GM23338 (cell line): ENCODE measurements around the gene SMARCE1. TPM values are rescaled to one million over a fixed set of nuclear protein-coding genes. Genes with fewer than 3 reads are reported as not detected.

ENCODE experiments used
- ATAC-seq: fragments of 200-7000 bp; cut with Tn5 transposase; 3 replicates; pipeline ENCODE4 v1.9.1; 2020
- DNase-seq: peaks from one replicate; pipeline ENCODE4 v3.0.0-alpha.2; 2015; ENCODE audit warnings: low spot score
- H2AFZ ChIP-seq: fragments of 200-600 bp; sonication (generic); 2 replicates; pipeline ENCODE4 v1.8.0; 2016; ENCODE audit warnings: antibody characterized with exemption, mild to moderate bottlenecking, moderate library complexity
- H3F3A ChIP-seq: fragments of 200-600 bp; sonication (generic); replicated peaks from 2 replicates; pipeline ENCODE4 v1.8.0; 2017; ENCODE audit warnings: antibody characterized with exemption, mixed run types, low read depth
- H3K27ac ChIP-seq: fragments of 200-600 bp; sonication (generic); 2 replicates; pipeline ENCODE4 v1.6.1; 2016; ENCODE audit warnings: low read depth
- H3K27me3 ChIP-seq: fragments of 200-600 bp; sonication (generic); 2 replicates; pipeline ENCODE4 v1.8.0; 2016; ENCODE audit warnings: mild to moderate bottlenecking, mixed run types, moderate library complexity; ENCODE audit not compliant: insufficient read depth
- H3K36me3 ChIP-seq: fragments of 200-600 bp; sonication (generic); 2 replicates; pipeline ENCODE4 v1.8.0; 2016; ENCODE audit warnings: mild to moderate bottlenecking; ENCODE audit not compliant: insufficient read depth
- H3K4me1 ChIP-seq: fragments of 200-600 bp; sonication (generic); 2 replicates; pipeline ENCODE4 v1.8.0; 2016; ENCODE audit warnings: mild to moderate bottlenecking, moderate library complexity; ENCODE audit not compliant: insufficient read depth
- H3K4me2 ChIP-seq: fragments of 200-600 bp; sonication (generic); 2 replicates; pipeline ENCODE4 v1.7.1; 2017; ENCODE audit warnings: mixed run types
- H3K4me3 ChIP-seq: fragments of 200-600 bp; sonication (generic); 2 replicates; pipeline ENCODE4 v1.6.1; 2016; ENCODE audit warnings: mixed run types
- H3K79me2 ChIP-seq: fragments of 200-600 bp; sonication (generic); replicated peaks from 2 replicates; pipeline ENCODE4 v1.8.0; 2017; ENCODE audit warnings: mild to moderate bottlenecking; ENCODE audit not compliant: insufficient read depth
- H3K9me2 ChIP-seq: fragments of 200-600 bp; sonication (generic); 2 replicates; pipeline ENCODE4 v1.8.0; 2017; ENCODE audit not compliant: insufficient read depth
- H4K20me1 ChIP-seq: fragments of 200-600 bp; sonication (generic); replicated peaks from 2 replicates; pipeline ENCODE4 v1.8.0; 2017; ENCODE audit warnings: mild to moderate bottlenecking; ENCODE audit not compliant: insufficient read depth
- H3K27ac Mint-ChIP-seq: 2 replicates; pipeline ENCODE4 v1.8.0; 2020; ENCODE audit warnings: inconsistent platforms, mild to moderate bottlenecking, moderate library complexity, mixed read lengths
- H3K27me3 Mint-ChIP-seq: 3 replicates; pipeline ENCODE4 v1.8.0; 2022; ENCODE audit warnings: low read depth, mild to moderate bottlenecking, moderate library complexity, mixed read lengths, inconsistent platforms; ENCODE audit not compliant: insufficient read depth, poor library complexity
- H3K36me3 Mint-ChIP-seq: 3 replicates; pipeline ENCODE4 v1.8.0; 2021; ENCODE audit warnings: low read depth, mild to moderate bottlenecking, inconsistent platforms, moderate library complexity, mixed read lengths
- H3K4me1 Mint-ChIP-seq: 3 replicates; pipeline ENCODE4 v1.8.0; 2020; ENCODE audit warnings: mild to moderate bottlenecking, inconsistent platforms, mixed read lengths
- H3K4me3 Mint-ChIP-seq: 3 replicates; pipeline ENCODE4 v1.8.0; 2021; ENCODE audit warnings: moderate library complexity, mild to moderate bottlenecking, inconsistent platforms, mixed read lengths
- H3K9me3 Mint-ChIP-seq: 3 replicates; pipeline ENCODE4 v1.8.0; 2020; ENCODE audit warnings: moderate library complexity, mild to moderate bottlenecking, inconsistent platforms, mixed read lengths
- CREB1 ChIP-seq: fragments of 250-450 bp; sonication (Bioruptor Pico); IDR thresholded peaks from 2 replicates; pipeline ENCODE4 v1.5.0; 2020; ENCODE audit warnings: low read depth, mild to moderate bottlenecking, moderate library complexity
- EZH2phosphoT487 ChIP-seq: fragments of 200-600 bp; sonication (generic); IDR thresholded peaks from one replicate; pipeline ENCODE4 v1.8.1; 2018; ENCODE audit warnings: antibody characterized with exemption; ENCODE audit not compliant: unreplicated experiment
- JUNB ChIP-seq: IDR thresholded peaks from one replicate; pipeline ENCODE4 v1.6.1; 2016; ENCODE audit warnings: antibody characterized with exemption; ENCODE audit not compliant: unreplicated experiment
- NANOG ChIP-seq: IDR thresholded peaks from 2 replicates; pipeline ENCODE4 v1.6.1; 2016; ENCODE audit warnings: antibody characterized with exemption, borderline replicate concordance
- ZNF114 ChIP-seq: fragments of 250-450 bp; sonication (Bioruptor Pico); IDR thresholded peaks from 2 replicates; pipeline ENCODE4 v1.5.0; 2020; ENCODE audit warnings: mild to moderate bottlenecking, moderate library complexity
- ZNF331 ChIP-seq: fragments of 250-450 bp; sonication (Bioruptor Pico); IDR thresholded peaks from 2 replicates; pipeline ENCODE4 v1.5.0; 2020; ENCODE audit warnings: low read depth, mild to moderate bottlenecking, moderate library complexity
- polyA plus RNA-seq: library from polyadenylated mRNA; unstranded; fragments of >200 nt; fragmentation: Nextera tagmentation; extraction: Ambion mirVana; gene quantifications from 2 replicates; pipeline ENCODE4 v1.2.1, GENCODE V29; 2016
- total RNA-seq: library from RNA; depleted of rRNA; stranded (reverse); fragments of >200 nt; shearing (Covaris generic); gene quantifications from 2 replicates; pipeline ENCODE4 v1.2.3, GENCODE V29; 2014
- TF ChIP-seq, protein P1 (sequence below): fragments of 250-450 bp; sonication (Bioruptor Pico); IDR thresholded peaks from 2 replicates; pipeline ENCODE4 v1.5.0; 2020; ENCODE audit warnings: mild to moderate bottlenecking, moderate library complexity
- TF ChIP-seq, protein P2 (sequence below): IDR thresholded peaks from one replicate; pipeline ENCODE4 v1.6.1; 2018; ENCODE audit warnings: antibody characterized with exemption; ENCODE audit not compliant: unreplicated experiment
- TF ChIP-seq, protein P3 (sequence below), 2 experiments: fragments of 200-600 bp in 1 of 2; sonication (generic) in 1 of 2; conservative IDR thresholded peaks; 2 replicates each; pipeline versions ENCODE4 v1.5.1 to v1.6.1; 2016 to 2017; ENCODE audit warnings: antibody characterized with exemption in 2 of 2, low read depth in 2 of 2, mild to moderate bottlenecking in 2 of 2, moderate library complexity in 1 of 2
- TF ChIP-seq, protein P4 (sequence below): IDR thresholded peaks from 2 replicates; pipeline ENCODE4 v1.6.1; 2016; ENCODE audit warnings: antibody characterized with exemption

Gene SMARCE1
- total and polyA plus RNA-seq, 2 experiments from 2014 or later = 101 to 258 TPM

DNA sequence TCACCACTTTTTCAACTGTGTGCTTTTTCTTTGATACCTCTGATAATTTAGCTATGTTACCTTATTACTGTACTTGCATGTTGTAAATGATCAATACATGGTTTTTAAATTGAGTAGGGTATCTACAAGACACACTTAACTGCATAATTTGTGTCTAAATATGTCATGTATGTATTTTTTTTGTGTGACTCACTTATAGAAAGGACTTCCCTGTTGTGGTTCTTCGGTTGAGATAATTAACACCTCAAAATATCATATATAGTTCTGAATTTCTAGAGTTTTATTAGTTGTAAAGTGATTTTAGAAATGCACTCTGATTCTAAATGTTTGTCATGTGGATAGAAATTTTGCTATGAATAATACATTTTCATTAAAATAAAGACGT, 31.9 kb upstream of the SMARCE1 start (continued):
- TF ChIP-seq, protein P1, sequence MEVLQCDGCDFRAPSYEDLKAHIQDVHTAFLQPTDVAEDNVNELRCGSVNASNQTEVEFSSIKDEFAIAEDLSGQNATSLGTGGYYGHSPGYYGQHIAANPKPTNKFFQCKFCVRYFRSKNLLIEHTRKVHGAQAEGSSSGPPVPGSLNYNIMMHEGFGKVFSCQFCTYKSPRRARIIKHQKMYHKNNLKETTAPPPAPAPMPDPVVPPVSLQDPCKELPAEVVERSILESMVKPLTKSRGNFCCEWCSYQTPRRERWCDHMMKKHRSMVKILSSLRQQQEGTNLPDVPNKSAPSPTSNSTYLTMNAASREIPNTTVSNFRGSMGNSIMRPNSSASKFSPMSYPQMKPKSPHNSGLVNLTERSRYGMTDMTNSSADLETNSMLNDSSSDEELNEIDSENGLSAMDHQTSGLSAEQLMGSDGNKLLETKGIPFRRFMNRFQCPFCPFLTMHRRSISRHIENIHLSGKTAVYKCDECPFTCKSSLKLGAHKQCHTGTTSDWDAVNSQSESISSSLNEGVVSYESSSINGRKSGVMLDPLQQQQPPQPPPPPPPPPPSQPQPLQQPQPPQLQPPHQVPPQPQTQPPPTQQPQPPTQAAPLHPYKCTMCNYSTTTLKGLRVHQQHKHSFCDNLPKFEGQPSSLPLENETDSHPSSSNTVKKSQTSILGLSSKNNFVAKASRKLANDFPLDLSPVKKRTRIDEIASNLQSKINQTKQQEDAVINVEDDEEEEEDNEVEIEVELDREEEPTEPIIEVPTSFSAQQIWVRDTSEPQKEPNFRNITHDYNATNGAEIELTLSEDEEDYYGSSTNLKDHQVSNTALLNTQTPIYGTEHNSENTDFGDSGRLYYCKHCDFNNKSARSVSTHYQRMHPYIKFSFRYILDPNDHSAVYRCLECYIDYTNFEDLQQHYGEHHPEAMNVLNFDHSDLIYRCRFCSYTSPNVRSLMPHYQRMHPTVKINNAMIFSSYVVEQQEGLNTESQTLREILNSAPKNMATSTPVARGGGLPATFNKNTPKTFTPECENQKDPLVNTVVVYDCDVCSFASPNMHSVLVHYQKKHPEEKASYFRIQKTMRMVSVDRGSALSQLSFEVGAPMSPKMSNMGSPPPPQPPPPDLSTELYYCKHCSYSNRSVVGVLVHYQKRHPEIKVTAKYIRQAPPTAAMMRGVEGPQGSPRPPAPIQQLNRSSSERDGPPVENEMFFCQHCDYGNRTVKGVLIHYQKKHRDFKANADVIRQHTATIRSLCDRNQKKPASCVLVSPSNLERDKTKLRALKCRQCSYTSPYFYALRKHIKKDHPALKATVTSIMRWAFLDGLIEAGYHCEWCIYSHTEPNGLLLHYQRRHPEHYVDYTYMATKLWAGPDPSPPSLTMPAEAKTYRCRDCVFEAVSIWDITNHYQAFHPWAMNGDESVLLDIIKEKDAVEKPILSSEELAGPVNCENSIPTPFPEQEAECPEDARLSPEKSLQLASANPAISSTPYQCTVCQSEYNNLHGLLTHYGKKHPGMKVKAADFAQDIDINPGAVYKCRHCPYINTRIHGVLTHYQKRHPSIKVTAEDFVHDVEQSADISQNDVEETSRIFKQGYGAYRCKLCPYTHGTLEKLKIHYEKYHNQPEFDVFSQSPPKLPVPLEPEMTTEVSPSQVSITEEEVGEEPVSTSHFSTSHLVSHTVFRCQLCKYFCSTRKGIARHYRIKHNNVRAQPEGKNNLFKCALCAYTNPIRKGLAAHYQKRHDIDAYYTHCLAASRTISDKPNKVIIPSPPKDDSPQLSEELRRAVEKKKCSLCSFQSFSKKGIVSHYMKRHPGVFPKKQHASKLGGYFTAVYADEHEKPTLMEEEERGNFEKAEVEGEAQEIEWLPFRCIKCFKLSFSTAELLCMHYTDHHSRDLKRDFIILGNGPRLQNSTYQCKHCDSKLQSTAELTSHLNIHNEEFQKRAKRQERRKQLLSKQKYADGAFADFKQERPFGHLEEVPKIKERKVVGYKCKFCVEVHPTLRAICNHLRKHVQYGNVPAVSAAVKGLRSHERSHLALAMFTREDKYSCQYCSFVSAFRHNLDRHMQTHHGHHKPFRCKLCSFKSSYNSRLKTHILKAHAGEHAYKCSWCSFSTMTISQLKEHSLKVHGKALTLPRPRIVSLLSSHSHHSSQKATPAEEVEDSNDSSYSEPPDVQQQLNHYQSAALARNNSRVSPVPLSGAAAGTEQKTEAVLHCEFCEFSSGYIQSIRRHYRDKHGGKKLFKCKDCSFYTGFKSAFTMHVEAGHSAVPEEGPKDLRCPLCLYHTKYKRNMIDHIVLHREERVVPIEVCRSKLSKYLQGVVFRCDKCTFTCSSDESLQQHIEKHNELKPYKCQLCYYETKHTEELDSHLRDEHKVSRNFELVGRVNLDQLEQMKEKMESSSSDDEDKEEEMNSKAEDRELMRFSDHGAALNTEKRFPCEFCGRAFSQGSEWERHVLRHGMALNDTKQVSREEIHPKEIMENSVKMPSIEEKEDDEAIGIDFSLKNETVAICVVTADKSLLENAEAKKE (CRISPR knock-in tag) = no peak
- TF ChIP-seq, protein P2, sequence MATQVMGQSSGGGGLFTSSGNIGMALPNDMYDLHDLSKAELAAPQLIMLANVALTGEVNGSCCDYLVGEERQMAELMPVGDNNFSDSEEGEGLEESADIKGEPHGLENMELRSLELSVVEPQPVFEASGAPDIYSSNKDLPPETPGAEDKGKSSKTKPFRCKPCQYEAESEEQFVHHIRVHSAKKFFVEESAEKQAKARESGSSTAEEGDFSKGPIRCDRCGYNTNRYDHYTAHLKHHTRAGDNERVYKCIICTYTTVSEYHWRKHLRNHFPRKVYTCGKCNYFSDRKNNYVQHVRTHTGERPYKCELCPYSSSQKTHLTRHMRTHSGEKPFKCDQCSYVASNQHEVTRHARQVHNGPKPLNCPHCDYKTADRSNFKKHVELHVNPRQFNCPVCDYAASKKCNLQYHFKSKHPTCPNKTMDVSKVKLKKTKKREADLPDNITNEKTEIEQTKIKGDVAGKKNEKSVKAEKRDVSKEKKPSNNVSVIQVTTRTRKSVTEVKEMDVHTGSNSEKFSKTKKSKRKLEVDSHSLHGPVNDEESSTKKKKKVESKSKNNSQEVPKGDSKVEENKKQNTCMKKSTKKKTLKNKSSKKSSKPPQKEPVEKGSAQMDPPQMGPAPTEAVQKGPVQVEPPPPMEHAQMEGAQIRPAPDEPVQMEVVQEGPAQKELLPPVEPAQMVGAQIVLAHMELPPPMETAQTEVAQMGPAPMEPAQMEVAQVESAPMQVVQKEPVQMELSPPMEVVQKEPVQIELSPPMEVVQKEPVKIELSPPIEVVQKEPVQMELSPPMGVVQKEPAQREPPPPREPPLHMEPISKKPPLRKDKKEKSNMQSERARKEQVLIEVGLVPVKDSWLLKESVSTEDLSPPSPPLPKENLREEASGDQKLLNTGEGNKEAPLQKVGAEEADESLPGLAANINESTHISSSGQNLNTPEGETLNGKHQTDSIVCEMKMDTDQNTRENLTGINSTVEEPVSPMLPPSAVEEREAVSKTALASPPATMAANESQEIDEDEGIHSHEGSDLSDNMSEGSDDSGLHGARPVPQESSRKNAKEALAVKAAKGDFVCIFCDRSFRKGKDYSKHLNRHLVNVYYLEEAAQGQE = no peak
- TF ChIP-seq NANOG (no peak), EZH2phosphoT487 (no peak)

DNA sequence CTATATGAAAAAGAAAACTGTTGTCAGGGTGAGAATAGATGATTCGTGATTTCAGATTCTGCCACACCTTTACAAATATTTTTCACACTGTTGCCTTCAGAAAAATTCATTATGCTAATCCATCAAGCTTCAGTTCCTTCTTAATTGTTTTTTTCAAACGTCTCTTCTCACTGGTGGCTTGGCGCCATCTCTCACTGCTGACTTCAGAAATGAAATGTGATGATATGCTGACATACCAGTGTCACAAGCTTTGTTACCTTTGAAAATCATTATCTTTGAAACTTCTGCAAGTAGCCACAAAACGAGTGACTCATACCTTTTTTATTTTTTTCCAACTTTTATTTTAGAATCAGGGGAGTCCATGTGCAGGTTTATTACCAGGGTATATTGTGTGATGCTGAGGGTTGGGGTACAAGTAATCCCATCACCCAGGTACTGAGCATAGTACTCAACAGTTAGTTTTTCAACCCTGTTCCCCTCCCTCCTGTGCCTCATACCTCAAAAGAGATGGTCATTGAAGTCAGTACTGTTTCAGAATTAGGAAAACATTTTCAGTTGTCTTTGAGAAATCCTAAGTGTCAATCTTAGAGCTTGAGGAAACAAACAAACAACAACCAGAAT, 31.4 kb upstream of the SMARCE1 start:
- no peaks in the 10 kb centered on the region for H4K20me1 ChIP-seq
- H3K4me3 Mint-ChIP-seq = no peak overlapping the region
- H3K27ac ChIP-seq = no peak overlapping the region
- H3K79me2 ChIP-seq = no peaks in the 10 kb centered on the region
- H3K4me3 ChIP-seq = no peak overlapping the region
- no peak for ATAC-seq
- no peak overlapping the region for H3K4me2 ChIP-seq
- H3K27me3 Mint-ChIP-seq = peaks cover 2% of the 10 kb centered on the region
- H3K9me2 ChIP-seq = no peaks in the 10 kb centered on the region
- no peak overlapping the region for H2AFZ ChIP-seq
- H3K4me1 Mint-ChIP-seq = no peaks in the 10 kb centered on the region
- no peaks in the 10 kb centered on the region for H3K36me3 Mint-ChIP-seq
- no peak for DNase-seq
- no peaks in the 10 kb centered on the region for H3K9me3 Mint-ChIP-seq
- H3F3A ChIP-seq = no peaks in the 10 kb centered on the region
- H3K4me1 ChIP-seq = no peaks in the 10 kb centered on the region
- no peak overlapping the region; the same call in 1 of the 2 replicates for H3K27ac Mint-ChIP-seq
- no peaks in the 10 kb centered on the region for H3K27me3 ChIP-seq
- no peaks in the 10 kb centered on the region for H3K36me3 ChIP-seq
- TF ChIP-seq, protein P3, sequence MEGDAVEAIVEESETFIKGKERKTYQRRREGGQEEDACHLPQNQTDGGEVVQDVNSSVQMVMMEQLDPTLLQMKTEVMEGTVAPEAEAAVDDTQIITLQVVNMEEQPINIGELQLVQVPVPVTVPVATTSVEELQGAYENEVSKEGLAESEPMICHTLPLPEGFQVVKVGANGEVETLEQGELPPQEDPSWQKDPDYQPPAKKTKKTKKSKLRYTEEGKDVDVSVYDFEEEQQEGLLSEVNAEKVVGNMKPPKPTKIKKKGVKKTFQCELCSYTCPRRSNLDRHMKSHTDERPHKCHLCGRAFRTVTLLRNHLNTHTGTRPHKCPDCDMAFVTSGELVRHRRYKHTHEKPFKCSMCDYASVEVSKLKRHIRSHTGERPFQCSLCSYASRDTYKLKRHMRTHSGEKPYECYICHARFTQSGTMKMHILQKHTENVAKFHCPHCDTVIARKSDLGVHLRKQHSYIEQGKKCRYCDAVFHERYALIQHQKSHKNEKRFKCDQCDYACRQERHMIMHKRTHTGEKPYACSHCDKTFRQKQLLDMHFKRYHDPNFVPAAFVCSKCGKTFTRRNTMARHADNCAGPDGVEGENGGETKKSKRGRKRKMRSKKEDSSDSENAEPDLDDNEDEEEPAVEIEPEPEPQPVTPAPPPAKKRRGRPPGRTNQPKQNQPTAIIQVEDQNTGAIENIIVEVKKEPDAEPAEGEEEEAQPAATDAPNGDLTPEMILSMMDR (conservative IDR thresholded peaks at IDR 0.05; ENCODE audit: low read depth in 2 of 2) = no peak
- no peak for TF ChIP-seq ZNF114
- TF ChIP-seq, protein P4, sequence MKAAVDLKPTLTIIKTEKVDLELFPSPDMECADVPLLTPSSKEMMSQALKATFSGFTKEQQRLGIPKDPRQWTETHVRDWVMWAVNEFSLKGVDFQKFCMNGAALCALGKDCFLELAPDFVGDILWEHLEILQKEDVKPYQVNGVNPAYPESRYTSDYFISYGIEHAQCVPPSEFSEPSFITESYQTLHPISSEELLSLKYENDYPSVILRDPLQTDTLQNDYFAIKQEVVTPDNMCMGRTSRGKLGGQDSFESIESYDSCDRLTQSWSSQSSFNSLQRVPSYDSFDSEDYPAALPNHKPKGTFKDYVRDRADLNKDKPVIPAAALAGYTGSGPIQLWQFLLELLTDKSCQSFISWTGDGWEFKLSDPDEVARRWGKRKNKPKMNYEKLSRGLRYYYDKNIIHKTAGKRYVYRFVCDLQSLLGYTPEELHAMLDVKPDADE = no peak
- no peak for TF ChIP-seq NANOG
- TF ChIP-seq ZNF331 (CRISPR knock-in tag) = no peak
- TF ChIP-seq JUNB = no peak
- no peak for TF ChIP-seq CREB1 (CRISPR knock-in tag)
